Right atrium auricular region (tissue), 2 donors: ENCODE results near the gene CHL1. TPM values are rescaled to one million over a fixed set of nuclear protein-coding genes. Genes with fewer than 3 reads are reported as not detected.
A peak's percentile ranks its signal among the peaks of the same experiment; 100 is the strongest.

Experiments used
- DNase-seq: peaks from one replicate; pipeline ENCODE4 v3.0.0-alpha.2; 2019; ENCODE audit warnings: low spot score
- H3K27ac ChIP-seq, 2 donors: fragments of 200-600 bp; sonication (generic); 1 replicate in 1 of 2; 2 replicates in 1 of 2; pipeline ENCODE4 v1.5.1; 2016 to 2019
- H3K27me3 ChIP-seq, 2 donors: fragments of 200-600 bp; sonication (generic); one replicate each; pipeline versions ENCODE4 v1.5.1 to v1.6.0; 2017 to 2019
- H3K36me3 ChIP-seq: fragments of 200-600 bp; sonication (generic); one replicate; pipeline ENCODE4 v1.5.1; 2016
- H3K4me1 ChIP-seq, 2 donors: fragments of 200-600 bp; sonication (generic); one replicate each; pipeline versions ENCODE4 v1.5.1 to v1.6.0; 2017 to 2019
- H3K4me3 ChIP-seq, 2 donors: fragments of 200-600 bp; sonication (generic); 1 replicate in 1 of 2; 2 replicates in 1 of 2; pipeline ENCODE4 v1.5.1; 2017 to 2019; ENCODE audit warnings: mild to moderate bottlenecking in 1 of 2, moderate library complexity in 1 of 2
- H3K9me3 ChIP-seq, 2 donors: fragments of 200-600 bp; sonication (generic); one replicate each; pipeline ENCODE4 v1.5.1; 2019
- total RNA-seq, 2 donors: library from RNA; depleted of rRNA; stranded (reverse); fragments of >200 nt; gene quantifications; one replicate each; pipeline ENCODE4 v1.1.0, GENCODE V29; 2016
- TF ChIP-seq, protein P1 (sequence below), 2 donors: fragments of 200-600 bp; sonication (generic); IDR thresholded peaks; one replicate each; pipeline ENCODE4 v1.5.1; 2019; ENCODE audit warnings: antibody characterized with exemption in 2 of 2

CHL1 gene
- total RNA-seq, 2 donors from 2014 or later: 36.7 to 66.4 TPM

DNA sequence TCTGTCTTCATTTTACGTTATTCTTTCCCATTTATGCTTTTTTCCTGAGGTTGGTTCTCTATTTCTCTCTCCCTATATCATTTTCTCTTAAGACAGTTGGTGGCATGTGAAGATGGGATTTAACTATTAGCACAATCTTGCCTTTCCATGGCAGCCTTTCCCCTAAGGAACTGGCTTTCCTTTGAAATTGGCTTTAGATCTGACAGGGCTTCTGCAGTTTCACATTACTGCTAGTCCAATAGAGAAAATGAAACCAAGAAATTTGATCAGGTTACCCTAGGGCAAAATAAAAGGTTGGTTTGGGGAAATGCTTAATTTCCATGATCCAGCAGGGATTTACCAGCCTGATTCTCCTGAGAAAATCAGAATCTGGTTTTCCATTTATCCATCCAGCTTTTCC, 22.7 kb upstream of the CHL1 start:
- no peaks in the 10 kb centered on the region for H3K27me3 ChIP-seq
- H3K4me3 ChIP-seq: no peak overlapping the region
- TF ChIP-seq, protein P1, sequence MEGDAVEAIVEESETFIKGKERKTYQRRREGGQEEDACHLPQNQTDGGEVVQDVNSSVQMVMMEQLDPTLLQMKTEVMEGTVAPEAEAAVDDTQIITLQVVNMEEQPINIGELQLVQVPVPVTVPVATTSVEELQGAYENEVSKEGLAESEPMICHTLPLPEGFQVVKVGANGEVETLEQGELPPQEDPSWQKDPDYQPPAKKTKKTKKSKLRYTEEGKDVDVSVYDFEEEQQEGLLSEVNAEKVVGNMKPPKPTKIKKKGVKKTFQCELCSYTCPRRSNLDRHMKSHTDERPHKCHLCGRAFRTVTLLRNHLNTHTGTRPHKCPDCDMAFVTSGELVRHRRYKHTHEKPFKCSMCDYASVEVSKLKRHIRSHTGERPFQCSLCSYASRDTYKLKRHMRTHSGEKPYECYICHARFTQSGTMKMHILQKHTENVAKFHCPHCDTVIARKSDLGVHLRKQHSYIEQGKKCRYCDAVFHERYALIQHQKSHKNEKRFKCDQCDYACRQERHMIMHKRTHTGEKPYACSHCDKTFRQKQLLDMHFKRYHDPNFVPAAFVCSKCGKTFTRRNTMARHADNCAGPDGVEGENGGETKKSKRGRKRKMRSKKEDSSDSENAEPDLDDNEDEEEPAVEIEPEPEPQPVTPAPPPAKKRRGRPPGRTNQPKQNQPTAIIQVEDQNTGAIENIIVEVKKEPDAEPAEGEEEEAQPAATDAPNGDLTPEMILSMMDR (IDR thresholded peaks at IDR 0.05): no peak

DNA sequence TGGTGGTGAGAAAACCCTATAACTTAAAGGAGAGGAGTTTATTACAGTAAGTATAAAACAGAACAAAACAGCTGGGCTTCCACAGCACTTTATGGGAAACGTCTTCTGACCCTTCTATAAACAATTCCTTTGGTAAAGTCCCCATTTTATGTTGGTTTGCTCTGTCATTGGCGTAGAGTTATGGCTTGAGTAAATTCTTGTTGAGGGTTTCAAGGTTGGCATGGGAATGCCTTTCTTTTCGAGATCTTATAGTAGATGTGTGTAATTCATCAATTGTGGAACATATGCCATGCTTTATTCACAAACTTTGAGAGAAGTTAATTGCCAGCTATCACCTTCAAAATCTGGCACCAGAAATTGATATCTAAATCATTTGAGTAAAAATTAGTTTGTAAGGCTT, 11.6 kb upstream of the CHL1 start:
- Histone ChIP-seq H3K9me3 (no peaks in the 10 kb centered on the region), H3K4me1 (no peaks in the 10 kb centered on the region), H3K36me3 (no peaks in the 10 kb centered on the region), H3K27ac (no peak overlapping the region), H3K4me3 (no peak overlapping the region), H3K27me3 (no peaks in the 10 kb centered on the region)
- DNase-seq: no peak
- TF ChIP-seq, protein P1 (IDR thresholded peaks at IDR 0.05): no peak

More for the DNA sequence above, 22.7 kb upstream of the CHL1 start:
- Histone ChIP-seq H3K27ac (no peak overlapping the region), H3K9me3 (no peaks in the 10 kb centered on the region), H3K4me1 (no peaks in the 10 kb centered on the region), H3K36me3 (no peaks in the 10 kb centered on the region)
- no peak for DNase-seq

DNA sequence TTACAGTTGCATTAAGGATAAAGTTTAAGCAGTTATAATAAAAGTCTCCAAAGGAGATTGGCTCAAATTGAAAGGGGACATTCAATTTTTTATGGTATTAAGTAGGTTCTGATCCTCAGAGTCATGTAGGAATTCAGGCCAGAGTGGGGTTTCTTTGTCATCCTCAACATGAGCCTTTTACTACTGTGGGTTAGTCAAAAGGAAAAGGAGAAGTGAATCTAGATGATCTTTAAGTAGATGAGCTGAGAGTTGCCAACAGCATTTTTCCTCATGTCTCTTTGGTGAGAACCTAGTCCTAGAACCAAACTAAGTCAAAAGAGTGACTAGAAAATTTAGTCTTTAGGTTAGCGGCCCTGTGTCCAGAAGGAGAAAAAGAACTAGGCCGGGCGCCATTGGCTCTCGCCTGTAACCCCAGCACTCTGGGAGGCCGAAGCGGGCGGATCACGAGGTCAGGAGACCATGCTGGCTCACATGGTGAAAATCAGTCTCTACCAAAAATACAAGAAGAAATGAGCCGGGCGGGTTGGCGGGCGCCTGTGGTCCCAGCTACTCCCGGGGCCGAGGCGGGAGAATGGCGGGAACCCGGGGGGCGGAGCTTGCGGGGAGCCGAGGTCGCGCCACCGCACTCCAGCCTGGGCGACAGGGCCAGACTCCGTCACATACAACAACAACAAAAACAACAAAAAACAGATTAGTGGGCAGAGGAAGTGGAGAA, 4.2 kb upstream of the CHL1 start:
- Histone ChIP-seq H3K36me3 (no peaks in the 10 kb centered on the region), H3K4me3 (no peak overlapping the region), H3K4me1 (peaks cover 0 to 9% of the 10 kb centered on the region in 2 donors), H3K9me3 (no peaks in the 10 kb centered on the region), H3K27me3 (no peaks in the 10 kb centered on the region), H3K27ac (no peak overlapping the region)
- TF ChIP-seq, protein P1 (IDR thresholded peaks at IDR 0.05): no peak
- no peak for DNase-seq

DNA sequence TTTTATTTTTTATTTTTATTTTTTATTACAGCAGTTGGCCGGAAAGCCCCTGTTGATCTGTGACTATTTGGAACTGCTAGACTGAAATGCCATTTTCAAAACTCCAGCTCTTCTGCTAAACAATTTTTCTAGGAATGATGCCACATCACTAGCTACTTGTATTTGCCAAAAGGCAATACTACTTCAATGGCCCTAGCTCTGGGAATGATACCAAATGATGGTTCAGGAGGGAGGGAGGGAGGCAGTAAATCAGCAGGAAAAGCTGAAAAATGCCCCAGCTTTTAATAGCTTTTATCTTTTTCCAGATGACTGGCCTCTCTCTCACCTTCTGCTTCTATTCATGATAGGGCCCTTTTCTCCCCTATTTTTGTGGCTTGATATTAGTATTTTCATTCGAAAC, 2.6 kb upstream of the CHL1 start:
- DNase-seq: no peak
- Histone ChIP-seq H3K4me3 (no peak overlapping the region), H3K27ac (no peak overlapping the region), H3K9me3 (no peaks in the 10 kb centered on the region), H3K4me1 (peaks cover 0 to 11% of the 10 kb centered on the region in 2 donors), H3K36me3 (no peaks in the 10 kb centered on the region), H3K27me3 (no peaks in the 10 kb centered on the region)
- TF ChIP-seq, protein P1 (IDR thresholded peaks at IDR 0.05): no peak

DNA sequence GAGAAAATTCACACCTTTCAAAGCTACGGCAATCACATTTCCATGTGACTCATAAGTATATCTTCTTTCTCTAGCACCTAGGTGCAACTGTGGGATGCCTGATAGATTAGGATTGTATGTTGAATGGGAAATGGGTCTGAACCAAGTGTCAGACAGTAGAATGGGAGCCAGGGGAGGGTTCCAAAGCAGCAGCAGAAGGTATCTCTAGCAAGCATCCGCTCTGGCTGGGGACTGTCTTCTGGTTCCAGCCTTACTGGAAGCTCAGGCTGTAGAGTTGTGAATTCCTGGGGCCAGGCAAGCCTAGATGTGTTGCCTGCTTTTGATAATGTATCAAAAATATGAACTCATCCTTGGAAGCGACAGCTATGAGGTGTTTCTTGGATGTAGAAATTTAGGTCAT, 2.1 kb upstream of the CHL1 start:
- H3K27ac ChIP-seq: no peak overlapping the region
- H3K9me3 ChIP-seq: no peaks in the 10 kb centered on the region
- no peak overlapping the region for H3K4me3 ChIP-seq
- H3K27me3 ChIP-seq: no peaks in the 10 kb centered on the region
- peaks cover 0 to 11% of the 10 kb centered on the region in 2 donors for H3K4me1 ChIP-seq
- no peaks in the 10 kb centered on the region for H3K36me3 ChIP-seq
- DNase-seq: no peak
- TF ChIP-seq, protein P1 (IDR thresholded peaks at IDR 0.05): no peak

DNA sequence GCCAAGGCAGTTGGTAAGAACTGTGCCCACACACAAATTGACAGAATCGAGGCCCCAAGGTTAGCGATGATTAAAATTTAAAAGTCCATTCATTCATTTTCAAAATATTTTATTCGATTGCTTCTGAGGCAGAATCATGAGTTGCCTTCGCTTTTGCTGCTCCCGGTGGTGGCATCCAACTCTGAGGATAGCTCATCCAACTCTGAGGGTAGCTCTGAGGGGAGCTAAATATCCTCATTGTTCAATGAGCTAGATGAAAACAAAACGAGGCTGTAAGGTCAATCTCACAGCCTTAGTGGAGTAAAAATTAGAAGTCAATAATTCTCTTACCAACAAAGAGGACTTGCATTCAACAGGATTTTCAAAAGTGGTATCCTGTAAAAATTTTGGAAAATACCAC, 897 bp upstream of the CHL1 start:
- DNase-seq: no peak
- Histone ChIP-seq H3K36me3 (no peaks in the 10 kb centered on the region), H3K27me3 (no peaks in the 10 kb centered on the region), H3K27ac (no peak overlapping the region), H3K9me3 (no peaks in the 10 kb centered on the region), H3K4me3 (peak overlapping the region in 1 of 2 donors; percentile 72), H3K4me1 (peaks cover 0 to 11% of the 10 kb centered on the region in 2 donors)
- TF ChIP-seq, protein P1 (IDR thresholded peaks at IDR 0.05): no peak
